Measurements from ENCODE around the gene BASP1. TPM values are rescaled to one million over a fixed set of nuclear protein-coding genes. Genes with fewer than 3 reads are reported as not detected.

The BASP1 gene
- total and polyA plus RNA-seq, 2 donors (not counting 1 experiment from before 2014, with no cell fraction given): 53.0 to 66.4 TPM

- Histone ChIP-seq H4K20me1 (ENCODE audit: control insufficient read depth, insufficient read depth, low read length, poor library complexity, severe bottlenecking) (no peaks in the 10 kb centered on the region), H3K4me2 (replicated peaks; ENCODE audit: low read depth, low read length, poor library complexity, severe bottlenecking) (peak overlapping the region; percentile 76), H3K36me3 (replicated peaks in 1 of 2; ENCODE audit: control extremely low read depth in 1 of 2, control insufficient read depth in 1 of 2, extremely low read depth in 1 of 2, insufficient read depth in 2 of 2, low read length in 1 of 2) (no peaks in the 10 kb centered on the region), H3K27me3 (replicated peaks in 1 of 4; ENCODE audit: control extremely low read depth in 1 of 4, control insufficient read depth in 3 of 4, insufficient read depth in 4 of 4, low read length in 3 of 4) (no peaks in the 10 kb centered on the region), H3K9me3 (ENCODE audit: control extremely low read depth in 1 of 3, control insufficient read depth in 2 of 3, insufficient read depth in 1 of 3, low read length in 2 of 3) (peaks cover 0 to 8% (median 0%) of the 10 kb centered on the region in 3 donors), H3K27ac (ENCODE audit: low read length in 2 of 2) (no peak overlapping the region), H3K4me1 (ENCODE audit: control insufficient read depth in 2 of 2, insufficient read depth in 2 of 2, low read length in 2 of 2) (peaks cover 53 to 58% of the 10 kb centered on the region in 2 donors), H3K4me3 (ENCODE audit: control extremely low read depth in 1 of 5, extremely low read depth in 1 of 5, insufficient read depth in 1 of 5, low read depth in 2 of 5, low read length in 4 of 5) (no peak overlapping the region), H2AFZ (ENCODE audit: insufficient read depth, low read depth, low read length, poor library complexity, severe bottlenecking) (no peak overlapping the region), H3K79me2 (ENCODE audit: control insufficient read depth, insufficient read depth, low read length) (no peaks in the 10 kb centered on the region), H3K9ac (ENCODE audit: low read length) (no peak overlapping the region)
- ChIA-PET POLR2A (interaction anchor here (0.8 kb wide), 1 partner anchor 98 kb away, joined by 3 read pairs; the partner anchor contains the start of gene BASP1), CTCF (interaction anchor here (0.7 to 0.9 kb wide), 3 partner anchors 64 to 989 kb away, joined by 3 to 5 read pairs (median 3); no protein-coding TSS in a partner anchor)
- DNase-seq (no peak), ATAC-seq (ENCODE audit: low read depth) (no peak)
- 83% methylated on average over 10 of the region's 11 CpGs for WGBS (ENCODE audit: insufficient coverage)
- H3K27me3 Mint-ChIP-seq: no peaks in the 10 kb centered on the region
- no peak for TF ChIP-seq CTCF (IDR thresholded peaks at IDR 0.05)
- TF ChIP-seq EZH2 (IDR thresholded peaks at IDR 0.05; ENCODE audit: borderline replicate concordance, insufficient read depth, low read depth, low read length, poor library complexity, severe bottlenecking): no peak
- H3K4me1 Mint-ChIP-seq: peaks cover 57% of the 10 kb centered on the region
- intact Hi-C loops (cut with micrococcal nuclease): loop anchor here (2.0 to 10.0 kb wide), 3 partner anchors 25 to 51 kb away; no protein-coding TSS in a partner anchor
- H3K4me3 Mint-ChIP-seq: no peak overlapping the region
- H3K9me3 Mint-ChIP-seq (ENCODE audit: insufficient read depth): no peaks in the 10 kb centered on the region
- no peak overlapping the region for H3K27ac Mint-ChIP-seq
Measured at GRCh38 chr5:17315710-17316221, 98.3 kb downstream of the BASP1 start.

- Histone ChIP-seq H3K27me3 (replicated peaks in 1 of 4; ENCODE audit: control extremely low read depth in 1 of 4, control insufficient read depth in 3 of 4, insufficient read depth in 4 of 4, low read length in 3 of 4) (no peaks in the 10 kb centered on the region), H3K36me3 (replicated peaks in 1 of 2; ENCODE audit: control extremely low read depth in 1 of 2, control insufficient read depth in 1 of 2, extremely low read depth in 1 of 2, insufficient read depth in 2 of 2, low read length in 1 of 2) (no peaks in the 10 kb centered on the region), H3K27ac (ENCODE audit: low read length in 2 of 2) (peak overlapping the region; percentile 71 to 72), H3K4me1 (ENCODE audit: control insufficient read depth in 2 of 2, insufficient read depth in 2 of 2, low read length in 2 of 2) (peaks cover 53 to 58% of the 10 kb centered on the region in 2 donors), H3K79me2 (ENCODE audit: control insufficient read depth, insufficient read depth, low read length) (no peaks in the 10 kb centered on the region), H3K4me3 (ENCODE audit: control extremely low read depth in 1 of 5, extremely low read depth in 1 of 5, insufficient read depth in 1 of 5, low read depth in 2 of 5, low read length in 4 of 5) (peak overlapping the region in 3 of 5 experiments; percentile 10 to 58 (median 32)), H3K4me2 (replicated peaks; ENCODE audit: low read depth, low read length, poor library complexity, severe bottlenecking) (peak overlapping the region; percentile 76), H2AFZ (ENCODE audit: insufficient read depth, low read depth, low read length, poor library complexity, severe bottlenecking) (no peak overlapping the region), H4K20me1 (ENCODE audit: control insufficient read depth, insufficient read depth, low read length, poor library complexity, severe bottlenecking) (no peaks in the 10 kb centered on the region), H3K9ac (ENCODE audit: low read length) (peak overlapping the region; percentile 58), H3K9me3 (ENCODE audit: control extremely low read depth in 1 of 3, control insufficient read depth in 2 of 3, insufficient read depth in 1 of 3, low read length in 2 of 3) (peaks cover 0 to 5% (median 0%) of the 10 kb centered on the region in 3 donors)
- POLR2A ChIA-PET: no interaction called here
- no peaks in the 10 kb centered on the region for H3K9me3 Mint-ChIP-seq (ENCODE audit: insufficient read depth)
- H3K4me3 Mint-ChIP-seq: peak overlapping the region; percentile 53
- ATAC-seq (ENCODE audit: low read depth) (peak; percentile 53), DNase-seq (peak; percentile 70)
- H3K4me1 Mint-ChIP-seq: peaks cover 57% of the 10 kb centered on the region
- peak overlapping the region; percentile 76 for H3K27ac Mint-ChIP-seq
- TF ChIP-seq EZH2 (IDR thresholded peaks at IDR 0.05; ENCODE audit: borderline replicate concordance, insufficient read depth, low read depth, low read length, poor library complexity, severe bottlenecking): no peak
- TF ChIP-seq CTCF (IDR thresholded peaks at IDR 0.05): no peak
- CTCF ChIA-PET: no interaction called here
- WGBS (ENCODE audit: insufficient coverage): 0% methylated on average over 1 of the region's 6 CpGs
- no peaks in the 10 kb centered on the region for H3K27me3 Mint-ChIP-seq
- intact Hi-C loops (cut with micrococcal nuclease): loop anchor here (1.0 to 10.0 kb wide), 5 partner anchors 26 to 52 kb away; no protein-coding TSS in a partner anchor
Measured at GRCh38 chr5:17316970-17317459, 99.6 kb downstream of the BASP1 start.

Measured in B cell (primary cell).